NCI-H345 treated with DMSO at 0.1 percent for 48 hours (cell line): ENCODE results near the gene ASCL5.

Source experiments
- DNase-seq: peaks from one replicate; lab custom pipeline; 2025; ENCODE audit not compliant: unreplicated experiment; lab: John Stamatoyannopoulos, UW

The ASCL5 gene

DNA sequence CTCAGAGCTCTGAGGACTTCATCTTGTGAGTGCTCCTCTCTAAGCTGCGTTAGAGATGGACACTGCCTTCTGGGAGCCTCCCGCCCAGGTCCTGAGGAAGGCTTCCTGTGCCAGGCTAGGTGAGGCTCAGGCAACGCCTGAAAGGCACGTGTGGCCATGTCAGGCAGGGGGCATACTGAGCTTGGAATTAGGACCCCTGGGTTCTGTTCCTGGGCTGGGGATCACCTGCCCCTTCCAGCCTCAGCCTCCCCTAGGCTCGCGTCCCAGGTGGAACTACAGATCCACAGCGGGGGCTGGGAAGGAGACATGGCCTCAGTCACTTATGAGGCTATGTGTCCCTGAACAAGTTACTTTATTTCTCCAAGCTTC lies 10.0 kb upstream of the ASCL5 start:
- DNase-seq: no peak

DNA sequence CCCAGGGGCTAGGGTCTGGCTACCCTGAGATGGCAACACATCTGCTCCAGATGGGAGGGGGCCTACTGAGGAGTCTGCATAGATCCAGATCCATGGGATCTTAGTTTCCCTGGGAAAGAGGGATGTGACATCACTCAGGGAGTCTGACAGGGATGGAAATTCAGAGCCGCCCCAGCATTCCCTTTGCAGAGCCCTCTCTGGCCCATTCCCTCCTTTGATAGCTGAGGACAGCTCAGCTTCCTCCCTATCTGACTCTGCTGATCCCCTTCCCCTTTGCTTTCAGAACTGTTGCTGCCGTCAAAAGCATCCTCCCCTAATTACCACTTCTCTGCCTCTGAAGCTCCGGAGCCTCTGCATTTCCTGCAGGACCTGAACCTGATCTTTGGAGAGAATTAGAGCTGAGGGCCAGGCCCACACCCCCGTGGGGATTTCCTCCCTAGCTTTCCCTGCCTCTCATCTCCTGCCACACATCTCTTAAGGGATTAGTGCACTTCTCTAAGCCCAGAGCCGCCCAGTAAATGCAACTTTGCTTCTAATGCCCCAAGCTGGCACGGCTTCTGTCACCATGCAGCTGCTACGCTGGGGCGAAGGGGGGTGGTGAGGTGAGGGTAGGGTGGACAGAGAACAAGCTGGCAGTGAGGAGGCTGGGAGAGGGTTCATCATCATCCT lies 9.5 kb upstream of the ASCL5 start:
- DNase-seq: no peak

DNA sequence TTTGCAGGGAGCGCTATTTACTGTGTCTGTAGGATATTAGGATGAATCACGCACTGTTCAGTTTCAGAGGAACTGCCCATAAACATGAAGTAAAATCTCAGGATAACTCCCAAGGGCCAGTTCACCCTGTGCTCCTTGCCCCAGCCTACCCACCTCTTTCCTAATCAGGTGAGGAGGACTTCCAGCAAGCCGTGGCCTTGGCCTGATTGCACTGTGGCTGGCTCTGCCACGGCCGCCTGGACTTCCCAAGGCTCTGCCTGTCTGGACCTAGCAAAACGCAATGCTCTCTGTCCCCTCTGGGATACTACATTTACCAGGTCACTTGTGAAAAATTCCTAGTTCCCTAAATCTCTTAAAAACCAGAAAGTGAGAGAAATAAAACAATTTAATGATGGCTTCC lies 7.4 kb upstream of the ASCL5 start:
- no peak for DNase-seq

DNA sequence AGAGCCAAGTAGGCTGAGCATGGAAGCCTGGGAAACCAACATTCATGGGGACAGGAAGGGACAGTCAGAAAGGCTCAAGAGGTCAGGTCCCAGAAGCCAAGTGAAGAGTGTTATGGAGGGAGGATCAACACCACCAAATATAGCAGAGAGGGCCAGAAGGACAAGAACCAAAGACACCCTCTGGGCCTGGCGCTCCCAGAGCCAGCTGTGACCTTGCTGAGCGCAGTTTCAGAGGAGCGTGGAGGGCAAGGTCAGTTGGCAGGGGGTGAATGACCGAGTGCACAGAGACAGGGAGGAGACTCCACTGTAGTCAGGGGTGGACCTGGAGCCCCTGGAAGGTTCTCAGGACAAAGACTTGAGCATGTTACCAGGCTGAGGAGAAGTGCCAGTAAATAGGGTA lies 4.4 kb upstream of the ASCL5 start:
- DNase-seq: no peak

DNA sequence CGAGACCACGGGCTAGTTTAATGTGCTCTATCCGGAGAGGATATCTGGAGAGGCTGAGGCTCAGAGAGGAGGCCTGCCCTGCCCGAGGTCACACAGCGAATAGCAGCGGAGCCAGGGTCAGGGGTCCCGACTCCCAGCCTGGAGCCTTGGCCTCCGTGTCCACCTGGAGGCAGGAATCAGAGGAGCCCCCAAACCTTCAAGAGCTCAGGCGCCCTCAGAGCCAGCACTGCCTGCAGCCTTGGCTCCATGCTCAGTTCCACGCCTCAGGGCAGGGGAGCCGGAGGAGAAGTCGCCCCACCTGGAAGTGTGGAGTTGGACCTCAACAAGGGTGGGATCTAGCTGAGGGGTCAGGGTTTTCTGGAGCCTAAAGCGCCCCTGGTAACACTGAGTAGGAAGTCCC lies 2.0 kb upstream of the ASCL5 start:
- DNase-seq: no peak

DNA sequence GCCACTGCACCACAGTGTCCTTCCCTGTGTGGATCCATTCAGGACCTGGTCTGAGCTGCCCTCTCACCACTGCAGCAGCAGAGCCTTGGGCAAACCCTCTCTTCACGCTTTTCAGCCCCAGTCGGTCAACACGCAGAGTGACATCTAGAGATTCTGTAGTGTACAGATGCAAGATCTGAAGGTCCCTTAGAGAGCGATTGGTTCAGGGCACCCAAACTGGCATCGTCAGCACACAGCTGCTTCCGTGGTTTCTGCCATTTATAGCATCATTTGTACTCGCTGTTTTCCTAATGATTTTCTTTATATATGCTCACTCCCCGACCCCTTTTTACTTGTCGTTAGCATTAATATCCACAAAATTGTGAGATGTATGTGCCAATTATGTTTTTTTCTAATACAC lies 1.5 kb upstream of the ASCL5 start:
- DNase-seq: no peak

DNA sequence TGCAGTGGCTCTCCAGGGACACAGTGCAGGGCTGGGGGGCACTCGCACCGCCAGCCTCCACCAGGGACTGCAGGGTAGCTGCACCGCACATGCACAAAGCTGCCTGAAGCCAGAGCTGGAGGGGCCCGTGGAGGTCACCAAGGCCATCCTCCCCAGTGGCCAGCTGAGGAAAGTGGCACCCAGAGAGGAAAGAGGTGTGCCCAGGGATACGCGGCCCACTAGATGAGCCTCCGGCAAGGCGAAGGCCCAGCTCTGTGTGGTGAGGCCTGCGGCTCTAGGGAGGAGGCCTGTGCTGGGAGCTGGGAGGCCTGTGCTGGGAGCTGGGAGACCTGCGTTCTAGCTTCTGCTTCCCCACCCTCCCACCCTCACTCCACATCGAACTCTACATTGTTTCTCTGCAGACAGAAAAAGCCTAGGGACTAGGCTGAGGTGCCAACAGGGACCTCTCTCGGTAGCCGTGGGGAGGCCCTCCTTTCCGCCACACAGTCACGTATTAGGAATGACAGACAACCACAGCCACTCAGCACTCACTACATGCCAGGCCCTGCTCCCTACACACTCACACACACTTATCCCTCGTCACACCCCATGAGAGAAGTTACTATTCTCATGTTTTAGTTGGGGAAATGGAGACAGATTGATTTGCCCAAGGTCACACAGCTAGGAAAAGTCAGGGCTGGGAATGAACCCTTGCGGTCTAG lies 921 bp upstream of the ASCL5 start:
- DNase-seq: no peak

DNA sequence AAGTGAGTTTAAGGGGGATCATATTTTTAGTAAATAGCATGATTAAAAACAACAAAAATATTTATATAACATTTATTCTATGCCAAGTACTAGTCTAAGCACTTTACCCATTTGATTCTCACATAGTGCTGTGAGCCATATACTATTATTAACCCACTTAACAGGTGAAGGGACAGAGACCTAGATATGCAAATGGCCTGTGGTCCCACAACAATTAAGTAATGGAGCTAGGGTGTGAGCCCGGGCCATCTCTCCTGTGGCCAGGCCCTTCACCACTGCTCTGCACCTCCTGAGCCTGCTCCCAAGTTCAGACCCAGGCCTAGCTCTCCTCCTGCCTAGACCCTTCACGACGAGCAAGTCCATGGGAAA lies 537 bp downstream of the ASCL5 start:
- no peak for DNase-seq

DNA sequence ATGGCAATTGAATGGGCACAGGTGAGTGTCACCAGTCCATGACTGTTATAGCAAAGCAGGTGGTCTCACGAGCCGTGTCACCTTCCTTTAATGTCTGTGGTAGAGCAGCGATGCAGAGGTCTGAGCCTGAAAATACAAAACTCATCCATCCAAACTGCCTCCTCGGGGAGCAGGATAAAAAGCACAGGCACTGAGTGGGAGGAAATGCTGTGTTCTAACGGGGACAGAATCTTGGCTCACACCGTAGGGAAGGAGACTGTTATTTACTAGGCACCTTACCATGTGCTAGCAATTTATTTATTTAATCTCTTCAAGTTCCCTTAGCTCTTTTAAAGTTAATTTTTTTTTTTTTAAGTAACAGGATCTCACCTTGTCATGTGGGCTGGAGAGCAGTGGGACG lies 1.2 kb downstream of the ASCL5 start:
- no peak for DNase-seq

DNA sequence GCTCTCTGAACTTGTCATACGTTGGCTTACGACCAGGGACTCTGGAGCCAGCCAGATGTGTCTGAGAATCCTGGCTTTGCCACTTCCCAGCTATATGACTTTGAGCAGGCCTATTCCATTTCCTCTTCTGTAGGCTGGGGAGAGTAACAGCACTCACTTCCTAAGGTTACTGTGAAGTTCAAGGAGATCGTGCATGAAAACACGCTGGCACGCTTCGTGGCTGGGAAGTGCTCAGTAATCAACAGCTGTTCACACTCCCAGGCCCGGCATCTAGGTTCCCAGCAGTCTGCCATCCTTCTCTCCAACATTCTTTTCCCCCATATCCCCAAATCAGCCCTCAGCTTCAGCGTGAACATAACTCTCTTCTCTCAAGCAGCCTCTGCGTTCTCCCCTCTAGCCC lies 2.0 kb downstream of the ASCL5 start:
- DNase-seq: no peak

DNA sequence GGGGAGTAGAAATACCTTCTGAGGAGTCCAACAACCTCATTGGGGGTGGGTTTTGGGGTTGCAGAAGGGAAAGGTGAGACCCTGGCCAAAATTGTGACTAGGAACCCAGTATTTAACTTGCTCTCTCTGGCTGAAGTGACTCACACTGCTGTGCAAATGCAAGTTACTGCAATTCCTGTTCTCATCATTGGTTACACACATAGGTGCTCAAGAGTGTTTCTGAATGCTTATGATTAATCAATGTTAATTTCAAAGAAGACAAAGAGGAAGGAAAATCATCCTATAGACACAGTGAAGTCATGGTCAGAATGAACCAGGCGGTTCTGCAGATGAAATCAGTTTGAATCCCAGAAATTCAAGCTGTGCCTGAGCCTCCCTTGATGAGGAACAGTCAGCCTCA lies 3.1 kb downstream of the ASCL5 start:
- DNase-seq: no peak

DNA sequence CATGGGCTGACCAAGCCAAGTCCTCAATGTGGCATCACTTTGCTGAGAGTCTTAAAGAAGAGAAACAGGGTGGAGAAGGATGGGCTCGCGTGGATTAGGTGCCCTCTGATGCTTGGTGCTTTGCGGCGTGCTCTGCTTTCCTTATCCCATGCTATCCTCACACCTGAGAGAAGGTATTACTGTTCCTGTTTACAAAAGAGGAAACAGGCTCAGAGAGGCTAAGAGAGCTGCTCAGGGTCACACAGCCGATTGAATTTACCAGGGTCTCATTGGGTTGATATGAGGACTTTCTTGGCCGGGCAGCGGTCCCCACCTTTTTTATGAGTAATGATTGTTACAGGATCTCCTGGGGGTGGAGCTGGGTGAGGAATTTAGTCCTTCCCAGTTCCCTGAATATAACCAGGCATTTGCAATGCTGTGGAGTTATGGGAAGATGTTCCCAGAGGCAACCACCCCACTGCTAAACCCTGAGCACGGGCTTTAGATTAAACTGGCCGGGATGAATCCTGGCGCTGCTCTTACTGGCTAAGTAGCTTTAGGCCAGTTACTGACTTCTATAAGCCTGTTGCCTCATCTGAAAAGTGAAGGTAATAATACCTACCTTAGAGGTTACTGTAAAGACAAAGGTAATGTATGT lies 4.5 kb downstream of the ASCL5 start:
- DNase-seq: no peak

DNA sequence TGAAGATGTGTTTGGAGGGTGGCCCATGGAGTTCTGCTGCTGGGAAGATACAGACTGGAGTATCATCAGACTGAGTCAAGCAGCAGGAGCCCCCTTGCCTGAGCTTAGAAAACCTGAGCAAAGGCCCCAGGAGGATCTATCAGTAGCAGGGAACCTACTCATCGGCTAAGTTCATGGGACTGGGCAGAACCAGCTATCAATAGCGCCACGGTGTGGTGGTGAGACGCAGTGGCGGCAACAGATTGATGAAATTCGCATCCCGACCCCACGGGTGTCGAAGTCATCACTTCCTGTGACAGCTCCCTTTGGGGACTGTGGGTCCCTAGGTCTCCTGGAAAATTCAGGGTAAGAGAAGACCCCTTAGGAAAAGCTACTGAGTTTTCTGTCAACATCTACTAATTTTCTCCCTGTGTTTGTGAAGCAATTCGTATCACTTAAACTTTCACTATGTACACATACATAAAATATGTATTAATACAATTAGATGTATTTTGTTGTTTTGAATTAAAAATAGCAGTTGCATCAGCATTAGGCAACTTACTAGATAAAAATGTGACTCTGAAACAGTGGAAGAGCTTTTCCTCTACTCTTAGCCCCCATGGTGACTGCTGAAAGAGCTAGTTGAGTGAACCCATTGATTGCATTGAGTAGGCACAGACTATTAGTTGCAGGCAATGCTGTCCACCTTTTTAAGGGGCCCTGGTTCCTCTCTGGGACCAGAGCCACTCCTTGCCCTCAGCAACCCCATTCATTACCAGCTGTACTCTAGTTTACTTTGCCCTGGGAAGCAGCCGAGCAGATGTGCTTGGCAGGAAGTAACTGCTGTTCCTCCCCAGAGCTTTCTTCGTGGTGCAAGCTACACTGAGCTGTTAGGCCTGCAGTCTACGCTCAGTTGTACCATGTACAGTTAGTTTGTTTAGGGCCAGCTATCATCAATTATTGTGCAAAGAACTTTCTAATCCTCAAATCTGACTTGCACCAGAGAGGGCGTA lies 7.5 kb downstream of the ASCL5 start:
- DNase-seq: no peak

DNA sequence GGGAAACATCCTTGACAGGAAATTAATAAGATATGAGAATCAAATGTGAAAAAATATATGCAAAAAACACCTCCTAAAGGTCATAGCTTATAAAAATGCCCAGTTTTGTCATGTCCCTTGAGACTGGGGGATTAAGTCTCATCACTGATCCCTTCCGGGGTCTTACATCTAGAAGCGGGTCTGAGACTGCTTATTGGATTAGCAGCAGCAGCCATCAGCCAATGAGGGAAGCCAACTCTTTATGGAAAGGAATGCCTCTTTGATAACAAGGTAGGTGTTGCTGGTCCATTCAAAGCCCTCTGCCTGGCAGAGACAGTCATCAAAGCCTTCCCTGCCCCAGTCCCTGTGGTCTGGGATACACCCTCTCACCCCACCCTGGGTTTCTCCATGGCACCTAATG lies 10.9 kb downstream of the ASCL5 start:
- no peak for DNase-seq

DNA sequence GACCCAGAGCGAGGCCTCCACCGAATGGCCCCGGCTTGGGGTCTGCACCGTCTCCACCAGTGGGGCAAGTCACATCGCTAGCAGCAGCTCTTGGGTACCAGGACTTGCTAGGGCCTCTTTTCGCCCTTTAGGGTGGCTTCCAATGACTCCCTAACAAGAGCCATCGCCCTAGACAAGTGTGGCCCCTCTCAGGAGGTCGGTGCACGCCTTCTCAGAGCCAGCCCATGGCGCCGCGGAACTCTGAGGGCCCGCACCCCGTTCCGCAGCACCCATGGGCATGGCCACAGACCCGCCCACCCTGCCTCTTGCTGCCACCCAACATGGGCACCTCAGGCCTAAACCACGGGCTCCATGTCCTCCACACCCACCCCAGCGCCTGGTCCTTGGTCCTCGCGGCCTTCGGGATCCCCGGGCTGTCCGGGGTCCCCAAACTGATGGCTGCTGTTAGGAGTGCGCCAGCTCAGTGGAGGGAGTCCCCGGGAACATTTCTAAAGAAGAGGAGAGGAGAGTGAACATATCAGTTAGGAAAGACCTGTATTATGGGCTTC lies 11.5 kb downstream of the ASCL5 start:
- no peak for DNase-seq

DNA sequence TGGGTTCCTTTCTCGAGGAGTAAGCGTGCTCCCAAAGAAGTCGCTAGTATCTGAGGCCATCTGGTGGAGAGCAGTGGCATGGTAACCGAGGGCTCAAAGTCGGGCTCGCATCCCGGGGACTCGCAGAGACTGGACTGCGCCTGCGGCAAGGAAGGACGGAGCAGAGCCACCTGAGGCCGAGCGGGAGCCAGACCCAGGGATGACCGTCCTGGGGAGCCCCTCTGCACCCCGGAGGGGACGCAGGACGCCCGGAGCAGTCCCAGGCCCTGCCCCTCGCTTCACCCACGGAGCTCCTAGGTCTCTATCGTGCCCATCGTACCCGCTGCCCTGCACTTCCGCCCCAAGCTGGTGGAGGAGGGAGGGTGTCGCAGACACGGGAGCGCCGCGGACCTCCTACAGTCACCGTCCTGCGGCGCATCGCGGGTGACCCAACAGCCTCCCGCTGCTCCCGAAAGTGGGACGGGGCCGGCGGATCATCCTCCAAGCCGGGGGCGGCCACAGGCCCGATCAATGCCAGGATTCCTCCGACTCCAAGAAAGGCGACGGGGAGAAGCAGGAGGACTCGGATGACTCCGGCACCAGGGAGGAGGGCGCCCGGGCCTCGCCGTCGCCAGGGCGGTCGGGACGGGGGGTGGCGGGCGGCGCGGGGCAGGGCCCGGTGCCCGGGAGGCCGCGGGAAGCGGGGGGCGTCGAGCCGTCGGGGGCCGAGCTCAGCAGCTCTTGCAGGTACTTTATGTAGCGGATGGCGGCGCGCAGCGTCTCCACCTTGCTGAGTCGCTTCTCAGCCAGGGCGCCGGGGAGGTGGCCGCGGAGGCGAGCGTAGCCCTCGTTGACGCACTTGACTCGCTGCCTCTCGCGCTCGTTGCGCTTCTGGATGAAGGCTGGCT lies 12.5 kb downstream of the ASCL5 start:
- peak; percentile 91 for DNase-seq

DNA sequence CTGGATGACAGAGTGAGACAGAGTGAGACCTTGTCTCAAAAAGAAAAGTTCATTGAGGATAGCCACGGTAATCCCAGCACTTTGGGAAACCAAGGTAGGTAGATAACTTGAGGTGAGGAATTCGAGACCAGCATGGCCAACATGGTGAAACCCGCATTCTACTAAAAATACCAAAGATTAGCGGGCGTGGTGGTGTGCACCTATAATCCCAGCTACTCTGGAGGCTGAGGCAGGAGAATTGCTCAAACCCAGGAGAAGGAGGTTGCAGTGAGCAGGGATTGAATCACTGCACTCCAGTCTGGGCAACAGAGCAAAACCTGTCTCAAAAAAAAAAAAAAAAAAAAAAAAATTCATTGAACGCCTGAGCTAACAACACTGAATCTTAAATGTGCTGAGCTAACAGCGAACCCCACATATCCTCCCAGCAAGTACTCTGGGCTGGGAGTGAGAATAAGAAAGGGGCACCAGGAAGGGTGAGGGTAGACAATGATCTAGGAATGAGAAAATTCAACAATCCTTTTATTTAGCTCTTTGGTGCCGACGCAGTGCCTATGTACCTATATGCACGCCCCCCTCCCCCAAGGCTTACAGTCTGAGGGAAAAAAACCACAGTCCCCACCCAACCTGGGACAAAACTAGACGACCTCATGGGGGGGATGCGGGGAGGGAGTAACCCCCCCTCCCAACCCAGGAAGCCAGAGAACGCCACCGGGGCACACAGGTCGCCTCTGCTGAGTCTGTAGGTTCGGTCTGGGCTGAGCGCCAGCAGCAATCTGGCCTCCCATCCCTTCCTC lies 13.3 kb downstream of the ASCL5 start:
- DNase-seq: peak; percentile 56

DNA sequence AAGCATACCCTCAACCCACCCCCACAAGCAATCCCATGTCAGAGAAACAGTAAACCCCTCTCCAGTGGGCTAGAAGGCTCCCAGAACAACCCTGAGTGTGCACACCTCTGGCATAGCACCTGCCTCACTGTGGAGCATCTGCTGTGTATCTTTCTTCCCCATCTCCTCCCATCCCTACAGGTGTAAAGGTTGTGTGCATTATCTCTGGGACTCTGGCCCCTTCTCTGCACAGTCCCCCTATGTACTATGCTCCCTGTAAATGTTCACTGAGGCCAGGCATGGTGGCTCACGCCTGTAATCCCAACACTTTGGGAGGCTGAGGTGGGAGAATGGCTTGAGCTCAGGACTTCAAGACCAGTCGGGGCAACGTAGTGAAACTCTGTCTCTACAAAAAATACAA lies 14.1 kb downstream of the ASCL5 start:
- no peak for DNase-seq

DNA sequence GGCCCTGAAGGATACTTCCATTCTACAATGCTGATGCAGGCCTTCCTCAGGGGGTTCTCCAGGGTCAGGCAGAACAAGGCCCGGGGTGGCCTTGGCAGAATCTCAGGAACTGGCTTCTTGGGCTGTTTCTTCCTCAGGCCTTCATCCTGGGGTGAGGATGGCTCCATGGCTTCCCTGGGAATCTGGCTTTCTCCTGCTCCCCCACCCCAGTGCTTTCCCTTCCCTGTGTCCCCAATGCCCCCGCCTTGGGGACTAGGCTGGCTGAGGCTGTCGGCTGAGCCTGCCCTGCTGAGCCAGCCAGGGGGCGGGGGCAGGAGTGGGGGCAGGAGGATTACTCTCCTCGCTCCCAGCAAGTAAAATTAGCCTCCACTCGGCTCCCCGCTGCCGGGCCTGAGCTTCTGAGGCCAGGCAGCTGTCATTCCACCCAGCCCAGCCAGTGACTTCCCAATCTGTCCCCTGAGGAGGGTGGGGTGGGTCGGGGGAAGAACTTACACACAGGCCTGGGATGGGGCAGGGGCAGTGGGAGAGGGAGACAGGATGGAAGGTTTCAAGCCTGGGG lies 14.7 kb downstream of the ASCL5 start, which contains the start of gene CACNA1S:
Gene CACNA1S (minus strand): TSS at position 254 of the 559 bp plus-strand sequence. CDS start 87 bp downstream, at position 167.
- no peak for DNase-seq
